B cell (primary cell): Measurements from ENCODE around the gene PDZD2. TPM values are rescaled to one million over a fixed set of nuclear protein-coding genes. Genes with fewer than 3 reads are reported as not detected.
"Not testable (repeated sequence)": the region's sequence is repeated elsewhere in the genome, so short reads cannot be mapped to it uniquely, and the experiment has no call there.

Experiments used
- ATAC-seq: fragments of 200-7000 bp; cut with Tn5 transposase; one replicate; pipeline ENCODE4 v1.10.0; 2021; ENCODE audit warnings: low read depth, mild to moderate bottlenecking, moderate number of reproducible peaks, moderate library complexity
- CTCF ChIA-PET: fragments of 350-600 bp; sonication (Branson Sonifier 250); formaldehyde crosslinking; loops from one replicate; lab custom pipeline; 2021; ENCODE audit warnings: antibody characterized with exemption, inconsistent platforms; lab: Charles Lee
- POLR2A ChIA-PET: fragments of 350-600 bp; sonication (Branson Sonifier 250); formaldehyde crosslinking; loops from one replicate; lab custom pipeline; 2021; ENCODE audit warnings: antibody characterized with exemption; lab: Charles Lee
- DNase-seq: peaks from one replicate; pipeline ENCODE4 v3.0.0; 2013
- H2AFZ ChIP-seq: 2 replicates; pipeline ENCODE4 v1.6.1; 2012; ENCODE audit warnings: mild to moderate bottlenecking, low read depth, low read length; ENCODE audit not compliant: insufficient read depth, poor library complexity, severe bottlenecking
- H3K27ac ChIP-seq, 2 donors: 1 replicate in 1 of 2; 2 replicates in 1 of 2; pipeline ENCODE4 v1.5.1; 2012 to 2013; ENCODE audit warnings: low read length in 2 of 2, mild to moderate bottlenecking in 2 of 2, moderate library complexity in 1 of 2
- H3K27me3 ChIP-seq, 4 experiments: fragments of 200-600 bp in 1 of 4; sonication (generic) in 1 of 4; replicated peaks in 1 of 4; 1 replicate in 2 of 4; 2 replicates in 2 of 4; pipeline versions ENCODE4 v1.6.1 to v1.7.0; 2013 to 2016; ENCODE audit warnings: low read length in 3 of 4, mild to moderate bottlenecking in 2 of 4, mixed read lengths in 1 of 4, moderate library complexity in 1 of 4; ENCODE audit not compliant: insufficient read depth in 4 of 4, control insufficient read depth in 3 of 4; ENCODE audit errors: control extremely low read depth in 1 of 4
- H3K36me3 ChIP-seq, 2 experiments: replicated peaks in 1 of 2; 1 replicate in 1 of 2; 2 replicates in 1 of 2; pipeline versions ENCODE4 v1.6.1 to v1.7.1; 2013; ENCODE audit warnings: low read length in 1 of 2; ENCODE audit not compliant: insufficient read depth in 2 of 2, control insufficient read depth in 1 of 2; ENCODE audit errors: control extremely low read depth in 1 of 2, extremely low read depth in 1 of 2
- H3K4me1 ChIP-seq, 2 donors: fragments of 200-600 bp in 1 of 2; sonication (generic) in 1 of 2; 1 replicate in 1 of 2; 2 replicates in 1 of 2; pipeline versions ENCODE4 v1.5.1 to v1.6.1; 2013 to 2017; ENCODE audit warnings: low read length in 2 of 2; ENCODE audit not compliant: control insufficient read depth in 2 of 2, insufficient read depth in 2 of 2
- H3K4me2 ChIP-seq: replicated peaks from 2 replicates; pipeline ENCODE3; 2012; ENCODE audit warnings: mild to moderate bottlenecking, low read depth, low read length; ENCODE audit not compliant: poor library complexity, severe bottlenecking
- H3K4me3 ChIP-seq, 5 experiments: fragments of 200-600 bp in 1 of 5; sonication (generic) in 1 of 5; 1 replicate in 3 of 5; 2 replicates in 2 of 5; pipeline versions ENCODE4 v1.5.1 to v1.7.0; 2011 to 2016; ENCODE audit warnings: low read length in 4 of 5, mild to moderate bottlenecking in 4 of 5, low read depth in 2 of 5, control low read depth in 1 of 5, moderate library complexity in 1 of 5; ENCODE audit not compliant: insufficient read depth in 1 of 5; ENCODE audit errors: control extremely low read depth in 1 of 5, extremely low read depth in 1 of 5
- H3K79me2 ChIP-seq: fragments of 200-600 bp; sonication (generic); one replicate; pipeline ENCODE4 v1.6.0; 2016; ENCODE audit warnings: low read length; ENCODE audit not compliant: control insufficient read depth, insufficient read depth
- H3K9ac ChIP-seq: fragments of 200-600 bp; sonication (generic); 2 replicates; pipeline ENCODE4 v1.6.1; 2017; ENCODE audit warnings: mild to moderate bottlenecking, low read length, moderate library complexity
- H3K9me3 ChIP-seq, 3 donors: one replicate each; pipeline versions ENCODE4 v1.6.1 to v1.7.1; 2013; ENCODE audit warnings: low read length in 2 of 3; ENCODE audit not compliant: control insufficient read depth in 2 of 3, insufficient read depth in 1 of 3; ENCODE audit errors: control extremely low read depth in 1 of 3
- H4K20me1 ChIP-seq: 2 replicates; pipeline ENCODE4 v1.6.0; 2012; ENCODE audit warnings: mild to moderate bottlenecking, low read length; ENCODE audit not compliant: insufficient read depth, control insufficient read depth, poor library complexity, severe bottlenecking
- H3K27ac Mint-ChIP-seq: one replicate; pipeline ENCODE4 v1.8.0; 2021; ENCODE audit warnings: mixed read lengths
- H3K27me3 Mint-ChIP-seq: one replicate; pipeline ENCODE4 v1.8.0; 2021; ENCODE audit warnings: mixed read lengths
- H3K4me1 Mint-ChIP-seq: one replicate; pipeline ENCODE4 v1.8.0; 2021; ENCODE audit warnings: mixed read lengths
- H3K4me3 Mint-ChIP-seq: one replicate; pipeline ENCODE4 v1.8.0; 2021; ENCODE audit warnings: mixed read lengths
- H3K9me3 Mint-ChIP-seq: one replicate; pipeline ENCODE4 v1.8.0; 2022; ENCODE audit warnings: mixed read lengths; ENCODE audit not compliant: insufficient read depth
- EZH2 ChIP-seq: IDR thresholded peaks from 2 replicates; pipeline ENCODE4 v1.6.1; 2012; ENCODE audit warnings: borderline replicate concordance, low read depth, mild to moderate bottlenecking, moderate library complexity, low read length; ENCODE audit not compliant: insufficient read depth, poor library complexity, severe bottlenecking
- WGBS: methylation state at CpG from one replicate; pipeline ENCODE4 v1.1.5; 2013; ENCODE audit warnings: missing lambda C conversion rate; ENCODE audit not compliant: insufficient coverage; 5-methylcytosine and 5-hydroxymethylcytosine counted together
- intact Hi-C: fragments of 100-400 bp; cut with micrococcal nuclease; formaldehyde crosslinking; loops from one replicate; pipeline ENCODE4 v1.10.0; 2022
- polyA plus RNA-seq: library from polyadenylated mRNA; depleted of rRNA; stranded (reverse); fragments of >200 nt; gene quantifications from 2 replicates; pipeline ENCODE4 v1.2.3, GENCODE V29; 2012
- total RNA-seq, 2 donors: library from RNA; stranded (reverse); fragments of 120-200 nt in 1 of 2; gene quantifications; 1 replicate in 1 of 2; 2 replicates in 1 of 2; pipeline versions ENCODE4 v1.2.3 to v1.2.4, GENCODE V29; 2013 to 2022
- TF ChIP-seq, protein P1 (sequence below): fragments of 200-600 bp; IDR thresholded peaks from one replicate; pipeline ENCODE4 v1.8.0; 2022; ENCODE audit warnings: antibody characterized with exemption, mild to moderate bottlenecking

PDZD2 gene
- total and polyA plus RNA-seq, 2 donors (not counting 1 experiment from before 2014, with no cell fraction given): not detected

DNA sequence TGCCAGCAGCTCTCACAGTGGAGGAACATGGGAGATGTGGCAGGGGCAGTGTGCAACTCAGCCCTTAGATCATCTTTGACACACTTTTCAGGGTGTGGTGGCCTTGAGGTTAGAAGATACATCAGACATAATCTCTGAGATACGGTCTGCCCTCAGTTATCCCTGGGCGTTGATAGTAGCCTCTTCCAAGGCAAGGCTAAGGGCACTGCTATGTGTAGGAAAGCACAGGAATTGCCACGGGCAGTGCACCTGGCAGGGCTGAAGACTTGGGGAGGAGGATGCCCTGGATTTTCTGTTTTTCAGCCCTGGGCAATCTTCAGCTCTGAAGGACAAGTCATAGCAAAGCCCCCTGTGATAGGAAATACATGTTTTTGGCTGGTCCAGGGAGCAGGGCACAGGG, 328.5 kb downstream of the PDZD2 start:
- ChIA-PET CTCF (no interaction called here), POLR2A (no interaction called here)
- TF ChIP-seq, protein P1, sequence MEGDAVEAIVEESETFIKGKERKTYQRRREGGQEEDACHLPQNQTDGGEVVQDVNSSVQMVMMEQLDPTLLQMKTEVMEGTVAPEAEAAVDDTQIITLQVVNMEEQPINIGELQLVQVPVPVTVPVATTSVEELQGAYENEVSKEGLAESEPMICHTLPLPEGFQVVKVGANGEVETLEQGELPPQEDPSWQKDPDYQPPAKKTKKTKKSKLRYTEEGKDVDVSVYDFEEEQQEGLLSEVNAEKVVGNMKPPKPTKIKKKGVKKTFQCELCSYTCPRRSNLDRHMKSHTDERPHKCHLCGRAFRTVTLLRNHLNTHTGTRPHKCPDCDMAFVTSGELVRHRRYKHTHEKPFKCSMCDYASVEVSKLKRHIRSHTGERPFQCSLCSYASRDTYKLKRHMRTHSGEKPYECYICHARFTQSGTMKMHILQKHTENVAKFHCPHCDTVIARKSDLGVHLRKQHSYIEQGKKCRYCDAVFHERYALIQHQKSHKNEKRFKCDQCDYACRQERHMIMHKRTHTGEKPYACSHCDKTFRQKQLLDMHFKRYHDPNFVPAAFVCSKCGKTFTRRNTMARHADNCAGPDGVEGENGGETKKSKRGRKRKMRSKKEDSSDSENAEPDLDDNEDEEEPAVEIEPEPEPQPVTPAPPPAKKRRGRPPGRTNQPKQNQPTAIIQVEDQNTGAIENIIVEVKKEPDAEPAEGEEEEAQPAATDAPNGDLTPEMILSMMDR: no peak
- TF ChIP-seq EZH2: no peak
- H3K4me1 Mint-ChIP-seq: no peaks in the 10 kb centered on the region
- no peak overlapping the region for H3K27ac Mint-ChIP-seq
- DNase-seq (peak; percentile 9), ATAC-seq (no peak)
- H3K4me1 ChIP-seq: no peaks in the 10 kb centered on the region
- H3K27ac ChIP-seq: no peak overlapping the region
- H4K20me1 ChIP-seq: no peaks in the 10 kb centered on the region
- H2AFZ ChIP-seq: no peak overlapping the region
- no peaks in the 10 kb centered on the region for H3K9me3 Mint-ChIP-seq
- WGBS: 89% methylated on average over 3 of the region's 3 CpGs
- H3K36me3 ChIP-seq: no peaks in the 10 kb centered on the region
- H3K9ac ChIP-seq: no peak overlapping the region
- H3K4me3 Mint-ChIP-seq: no peak overlapping the region
- H3K27me3 Mint-ChIP-seq: no peaks in the 10 kb centered on the region
- no peak overlapping the region for H3K4me2 ChIP-seq
- intact Hi-C loops: no loop called here
- H3K4me3 ChIP-seq: no peak overlapping the region
- no peaks in the 10 kb centered on the region for H3K9me3 ChIP-seq
- no peaks in the 10 kb centered on the region for H3K79me2 ChIP-seq
- no peaks in the 10 kb centered on the region for H3K27me3 ChIP-seq

- POLR2A ChIA-PET: no interaction called here
- Mint-ChIP-seq H3K4me3 (no peak overlapping the region), H3K4me1 (peaks cover 3% of the 10 kb centered on the region), H3K27ac (no peak overlapping the region), H3K27me3 (no peaks in the 10 kb centered on the region), H3K9me3 (peaks cover 2% of the 10 kb centered on the region)
- ATAC-seq: no peak
- peaks cover 0 to 5% (median 0%) of the 10 kb centered on the region in 3 donors for H3K9me3 ChIP-seq
- H3K36me3 ChIP-seq: no peaks in the 10 kb centered on the region
- no peak overlapping the region for H3K27ac ChIP-seq
- TF ChIP-seq, protein P1: no peak
- TF ChIP-seq EZH2: no peak
- intact Hi-C loops: no loop called here
- CTCF ChIA-PET: no interaction called here
- H3K4me1 ChIP-seq: no peaks in the 10 kb centered on the region
- H3K79me2 ChIP-seq: no peaks in the 10 kb centered on the region
- no peaks in the 10 kb centered on the region for H3K27me3 ChIP-seq
- no peak overlapping the region for H2AFZ ChIP-seq
- no peak for DNase-seq
- H3K4me2 ChIP-seq: no peak overlapping the region
- H4K20me1 ChIP-seq: no peaks in the 10 kb centered on the region
- H3K9ac ChIP-seq: no peak overlapping the region
- no peak overlapping the region for H3K4me3 ChIP-seq
Observed at GRCh38 chr5:31972558-31972957, 333.6 kb downstream of the PDZD2 start.

GRCh38 chr5:31975189-31975612, 336.3 kb downstream of the PDZD2 start:
- H3K4me2 ChIP-seq, H3K27me3 ChIP-seq, H3K4me1 ChIP-seq, CTCF ChIA-PET, H3K36me3 ChIP-seq, H3K4me1 Mint-ChIP-seq, intact Hi-C loops, H3K79me2 ChIP-seq, H3K4me3 ChIP-seq, ATAC-seq, H3K4me3 Mint-ChIP-seq, H3K27ac ChIP-seq, H3K9me3 Mint-ChIP-seq, H3K27ac Mint-ChIP-seq, H3K27me3 Mint-ChIP-seq, H3K9me3 ChIP-seq, DNase-seq, H2AFZ ChIP-seq, H3K9ac ChIP-seq, POLR2A ChIA-PET, H4K20me1 ChIP-seq: not testable (repeated sequence)
- no CpG with 5 or more reads among the region's 5 CpGs for WGBS
